Measurements from ENCODE around the gene TGFBR2.

The TGFBR2 gene

DNA sequence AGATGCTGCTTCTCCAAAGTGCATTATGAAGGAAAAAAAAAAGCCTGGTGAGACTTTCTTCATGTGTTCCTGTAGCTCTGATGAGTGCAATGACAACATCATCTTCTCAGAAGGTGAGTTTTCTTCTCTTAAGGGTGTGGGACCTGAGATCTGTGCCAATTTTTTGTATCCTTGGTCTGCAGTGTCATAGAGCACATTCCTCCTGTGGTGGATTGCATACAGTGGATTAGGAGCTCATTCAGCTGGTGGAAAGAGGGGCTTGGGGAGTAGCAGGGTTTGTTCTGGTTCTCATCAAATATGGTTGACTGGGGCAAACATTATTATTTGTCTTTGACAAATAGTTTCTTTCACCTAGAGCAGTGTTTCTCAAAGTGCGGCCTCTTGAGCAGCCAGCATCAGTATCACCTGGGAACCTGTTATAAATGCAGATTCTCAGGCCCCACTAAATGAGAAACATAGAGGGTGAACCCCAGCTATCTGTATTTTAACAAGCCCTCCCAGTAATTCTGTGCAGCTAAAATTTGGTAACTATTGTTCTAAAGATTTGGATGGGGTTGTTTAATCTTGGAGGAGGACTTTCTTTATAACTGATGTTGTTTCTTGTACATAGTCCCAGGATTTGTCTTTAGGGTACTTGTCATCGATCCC, 44.1 kb downstream of the TGFBR2 start:
- no peak for DNase-seq (ENCODE audit: low spot score)
- in situ Hi-C loops (cut with MboI; ENCODE audit: low sequenced_read_pairs, unreplicated experiment), result no loop called here
- no peak for TF ChIP-seq CTCF (IDR thresholded peaks at IDR 0.05; ENCODE audit: borderline replicate concordance, control extremely low read depth, extremely low read depth, insufficient read depth, missing control alignments)

DNA sequence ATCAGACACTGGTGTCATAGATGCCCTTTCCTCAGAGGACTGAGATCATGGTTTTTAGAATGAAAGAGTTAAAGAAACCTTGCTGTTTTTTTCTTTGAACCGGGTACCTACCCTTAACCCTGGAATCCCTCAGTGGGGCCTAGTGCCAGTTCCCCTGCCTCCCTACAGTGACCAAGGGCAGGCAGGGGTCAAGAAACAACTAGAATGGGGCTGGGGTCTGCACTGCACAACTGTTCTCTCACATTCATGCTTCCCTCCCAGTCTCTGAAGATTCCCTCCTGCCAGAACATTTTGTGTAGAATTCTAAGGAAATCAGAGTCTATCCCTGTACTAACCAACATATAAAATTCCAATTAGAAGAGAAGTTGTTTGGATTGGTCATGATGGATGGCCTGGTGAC, 47.9 kb downstream of the TGFBR2 start:
- in situ Hi-C loops (cut with MboI; ENCODE audit: low sequenced_read_pairs, unreplicated experiment), result no loop called here
- no peak for DNase-seq (ENCODE audit: low spot score)
- no peak for TF ChIP-seq CTCF (IDR thresholded peaks at IDR 0.05; ENCODE audit: borderline replicate concordance, control extremely low read depth, extremely low read depth, insufficient read depth, missing control alignments)

DNA sequence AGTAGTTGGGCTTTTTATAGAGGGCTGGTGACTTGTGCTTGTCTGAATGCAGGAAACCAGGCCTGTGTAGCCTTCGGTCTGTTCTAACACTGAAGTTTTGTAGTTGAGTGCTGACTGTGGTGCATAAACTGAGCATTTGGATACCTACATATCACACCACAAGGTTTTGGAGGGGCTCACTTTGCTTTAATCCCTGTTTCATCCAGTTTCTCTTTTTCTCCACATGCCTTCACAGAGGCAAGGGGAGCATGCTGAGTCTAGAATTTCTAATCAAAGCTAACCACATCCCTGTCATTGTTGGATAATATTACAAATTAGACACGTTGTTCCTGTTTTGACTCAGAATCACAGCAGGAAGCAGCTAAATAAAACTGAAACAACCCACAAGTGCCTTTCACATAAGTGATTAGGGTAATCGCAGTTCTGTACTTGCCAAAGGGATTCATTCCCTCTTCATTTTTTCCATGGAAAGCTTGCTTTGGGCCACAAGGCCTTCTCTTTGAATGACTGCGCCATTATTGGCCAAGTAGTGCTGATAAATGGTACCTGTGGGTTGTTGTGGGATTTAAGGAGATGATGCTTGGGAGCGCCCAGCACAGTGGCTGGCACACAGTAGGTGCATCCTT, 48.9 kb downstream of the TGFBR2 start:
- no peak for DNase-seq (ENCODE audit: low spot score)
- no peak for TF ChIP-seq CTCF (IDR thresholded peaks at IDR 0.05; ENCODE audit: borderline replicate concordance, control extremely low read depth, extremely low read depth, insufficient read depth, missing control alignments)
- in situ Hi-C loops (cut with MboI; ENCODE audit: low sequenced_read_pairs, unreplicated experiment), result no loop called here

DNA sequence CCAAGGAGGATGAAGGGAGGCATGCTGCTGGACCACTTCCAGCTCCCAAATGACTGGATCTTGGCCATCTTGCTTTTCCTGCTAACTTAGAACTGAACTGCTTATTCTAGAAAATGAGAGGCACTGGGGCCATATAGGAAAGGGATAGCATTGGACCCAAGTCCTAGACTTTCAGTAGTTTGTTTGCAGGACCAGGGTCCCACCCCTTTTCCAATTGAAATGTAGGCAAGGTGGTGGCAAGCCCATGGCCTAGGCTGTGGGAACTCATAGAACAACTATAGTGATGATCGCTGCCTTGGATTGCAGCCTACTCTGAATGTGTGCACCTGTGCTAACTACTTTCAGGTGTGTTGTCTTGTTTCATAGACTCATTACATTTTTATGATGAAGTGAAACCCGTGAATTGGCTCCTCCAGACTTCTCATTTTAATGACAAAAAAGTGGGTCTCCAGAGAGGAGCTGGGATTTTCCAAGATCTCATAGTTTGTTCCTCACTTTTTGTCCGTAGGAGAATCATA, 50.3 kb downstream of the TGFBR2 start:
- in situ Hi-C loops (cut with MboI; ENCODE audit: low sequenced_read_pairs, unreplicated experiment), result no loop called here
- no peak for TF ChIP-seq CTCF (IDR thresholded peaks at IDR 0.05; ENCODE audit: borderline replicate concordance, control extremely low read depth, extremely low read depth, insufficient read depth, missing control alignments)
- no peak for DNase-seq (ENCODE audit: low spot score)

DNA sequence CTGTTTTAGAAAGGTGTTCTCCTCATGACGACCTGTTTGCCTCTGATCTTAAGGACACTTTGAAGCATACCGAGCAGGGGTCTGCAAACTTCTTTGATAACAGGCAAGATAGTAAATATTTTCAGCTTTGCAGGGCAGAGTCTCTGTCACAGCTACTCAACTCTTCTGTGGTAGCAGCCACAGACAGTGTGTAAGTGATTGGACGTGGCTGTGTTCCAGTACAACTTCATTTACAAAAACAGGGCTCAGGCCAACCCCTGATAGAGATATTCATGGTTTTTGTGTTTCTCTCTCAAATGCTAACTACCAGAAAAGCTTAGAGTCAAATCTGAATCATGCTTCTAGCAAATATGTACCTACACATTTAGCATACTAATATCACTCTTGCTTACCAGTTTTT, 51.5 kb downstream of the TGFBR2 start:
- no peak for TF ChIP-seq CTCF (IDR thresholded peaks at IDR 0.05; ENCODE audit: borderline replicate concordance, control extremely low read depth, extremely low read depth, insufficient read depth, missing control alignments)
- DNase-seq (ENCODE audit: low spot score), result no peak
- in situ Hi-C loops (cut with MboI; ENCODE audit: low sequenced_read_pairs, unreplicated experiment), result no loop called here

DNA sequence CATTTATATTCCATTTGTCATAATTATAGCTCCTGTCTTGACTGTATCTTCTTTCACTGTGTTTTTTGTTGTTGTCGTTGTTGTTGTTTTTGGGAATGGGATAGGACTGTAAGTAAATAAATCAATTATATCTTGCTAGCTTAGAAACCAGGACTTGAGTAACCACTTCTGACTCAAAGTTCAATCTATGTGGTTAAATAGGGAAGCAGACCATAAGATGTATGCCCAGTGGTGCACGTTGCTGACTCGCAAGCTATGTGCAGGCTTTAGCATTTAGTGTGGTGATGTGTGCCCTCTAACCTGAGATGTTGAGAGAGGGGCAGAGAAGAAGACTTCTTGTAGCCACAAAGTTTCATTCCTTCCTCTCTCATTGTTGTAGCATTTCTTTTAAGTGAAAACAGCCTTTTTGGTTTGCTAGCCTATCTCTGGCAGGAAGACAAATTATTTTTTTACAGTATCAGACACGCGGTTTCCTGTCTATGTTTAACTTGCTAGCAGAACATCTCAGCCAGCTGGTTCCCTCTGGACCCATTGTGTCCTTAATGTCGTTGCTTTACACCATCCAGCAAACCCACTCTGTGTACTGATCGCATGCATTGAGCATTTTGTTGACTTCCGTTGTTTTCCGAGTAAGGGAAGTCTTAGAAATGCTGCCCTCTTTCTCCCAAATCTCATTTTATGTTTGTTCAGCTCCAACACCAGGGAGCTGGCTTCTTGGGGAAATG, 52.1 kb downstream of the TGFBR2 start:
- in situ Hi-C loops (cut with MboI; ENCODE audit: low sequenced_read_pairs, unreplicated experiment), result no loop called here
- no peak for DNase-seq (ENCODE audit: low spot score)
- TF ChIP-seq CTCF (IDR thresholded peaks at IDR 0.05; ENCODE audit: borderline replicate concordance, control extremely low read depth, extremely low read depth, insufficient read depth, missing control alignments), result no peak

All from GM13976 (cell line).